Raji (cell line): ENCODE measurements around the gene TM2D3.

Experiments used
- POLR2A ChIP-seq: IDR thresholded peaks from 2 replicates; pipeline ENCODE4 v1.6.1; 2011; ENCODE audit warnings: low read depth, low read length, control low read depth; ENCODE audit not compliant: insufficient read depth

Gene TM2D3

GRCh38 chr15:101664303-101664913, 12.2 kb upstream of the TM2D3 start:
- TF ChIP-seq POLR2A: no peak

DNA sequence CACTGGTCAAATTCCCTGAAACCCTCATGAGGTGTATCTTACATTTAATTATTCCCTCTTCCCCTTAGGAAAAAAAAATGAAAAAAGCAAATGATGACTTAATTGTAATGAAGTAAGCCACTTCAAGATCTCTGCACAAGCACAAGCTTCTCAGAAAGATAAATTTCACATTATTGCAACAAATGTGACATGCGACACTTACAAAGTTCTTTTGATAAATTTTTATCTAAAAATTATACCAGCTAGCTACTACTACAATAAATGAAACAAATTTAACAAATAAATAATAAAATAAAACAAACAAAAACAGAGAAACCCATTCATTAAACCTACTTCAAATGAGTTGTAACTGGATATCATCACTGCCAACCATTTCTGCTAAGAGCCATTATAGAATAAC, 10.0 kb upstream of the TM2D3 start:
- TF ChIP-seq POLR2A: no peak

DNA sequence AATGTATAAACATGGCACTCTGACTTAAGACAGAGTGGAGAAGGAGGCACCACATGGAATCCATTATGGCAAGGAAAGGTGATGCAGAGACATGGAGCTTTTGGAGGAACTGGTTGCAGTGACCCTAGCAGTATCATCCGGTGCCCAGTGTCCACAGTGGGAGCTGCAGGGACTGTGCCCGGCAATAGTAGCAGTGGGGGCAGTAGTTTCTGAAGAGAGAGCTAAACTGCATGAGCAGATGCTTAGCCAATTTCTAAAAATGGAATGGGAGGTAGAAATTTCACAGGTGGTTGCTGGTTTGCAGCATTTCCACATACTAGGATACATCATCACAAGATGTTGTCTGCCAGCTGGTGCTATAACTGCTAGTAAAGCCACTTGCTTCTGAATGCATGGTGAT, 7.8 kb upstream of the TM2D3 start:
- no peak for TF ChIP-seq POLR2A

- no peak for TF ChIP-seq POLR2A
Measured at GRCh38 chr15:101657968-101658784, 6.0 kb upstream of the TM2D3 start.

DNA sequence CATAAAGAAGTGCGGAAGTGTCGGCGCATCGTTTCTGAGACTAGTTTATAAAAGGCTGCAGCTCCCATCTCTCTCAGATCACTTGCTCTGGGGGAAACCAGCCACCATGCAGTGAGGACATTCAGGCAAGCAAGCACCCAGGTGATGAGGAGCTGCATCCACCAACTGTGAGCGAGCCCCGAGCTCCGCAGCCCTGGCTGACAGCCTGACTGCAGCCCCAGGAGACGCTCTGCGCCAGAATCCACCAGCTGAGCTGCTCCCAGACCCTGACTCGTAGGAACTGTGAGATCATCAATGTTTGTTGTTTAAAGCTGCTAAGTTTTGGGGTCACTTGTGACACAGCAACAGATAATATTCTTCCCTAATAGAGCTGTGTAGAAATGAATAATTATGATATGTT, 5.0 kb upstream of the TM2D3 start:
- no peak for TF ChIP-seq POLR2A

DNA sequence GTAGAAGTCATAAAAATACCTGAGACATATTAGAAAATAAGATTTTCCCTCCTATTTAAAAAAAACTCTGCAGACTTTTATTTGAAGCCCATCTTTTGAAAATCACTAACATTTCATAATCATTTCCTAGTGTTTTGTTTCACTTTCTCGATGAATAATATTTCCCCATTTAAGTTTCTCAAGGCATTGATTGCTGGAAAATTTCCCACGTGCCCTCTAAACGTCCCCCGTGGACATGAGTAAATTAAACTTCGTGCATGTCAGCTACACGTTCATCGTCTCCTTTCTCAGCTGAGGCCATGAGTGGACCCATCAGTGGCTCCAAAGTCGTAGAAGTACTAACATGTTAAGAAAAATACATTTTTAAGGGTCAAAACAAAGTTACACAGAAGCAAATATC, 2.0 kb upstream of the TM2D3 start:
- no peak for TF ChIP-seq POLR2A

- no peak for TF ChIP-seq POLR2A
Measured at GRCh38 chr15:101652786-101653430, 727 bp upstream of the TM2D3 start.

- TF ChIP-seq POLR2A: no peak
Measured at GRCh38 chr15:101651554-101652097, 555 bp downstream of the TM2D3 start.

- no peak for TF ChIP-seq POLR2A
Measured at GRCh38 chr15:101650145-101650544, 2.0 kb downstream of the TM2D3 start.

- no peak for TF ChIP-seq POLR2A
Measured at GRCh38 chr15:101648356-101648755, 3.8 kb downstream of the TM2D3 start.

DNA sequence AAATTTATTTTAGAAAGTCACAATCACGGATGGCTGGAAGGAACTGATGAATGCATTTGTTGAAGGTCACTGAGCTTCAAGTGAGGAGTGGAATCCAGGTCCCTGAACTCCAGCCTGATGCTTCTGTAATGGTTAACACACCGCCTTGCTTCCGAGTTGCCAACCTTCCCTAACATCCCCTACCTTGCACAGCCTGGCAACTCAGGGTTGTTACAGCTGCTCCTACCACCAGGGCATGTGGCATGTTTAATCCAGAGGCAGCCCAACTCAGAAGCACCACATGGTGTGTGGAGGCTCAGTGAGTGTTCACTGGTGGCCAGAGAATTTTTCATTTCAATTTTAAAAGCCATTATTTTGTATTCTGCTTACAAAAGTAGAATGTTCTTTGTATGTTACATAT, 4.9 kb downstream of the TM2D3 start:
- no peak for TF ChIP-seq POLR2A

DNA sequence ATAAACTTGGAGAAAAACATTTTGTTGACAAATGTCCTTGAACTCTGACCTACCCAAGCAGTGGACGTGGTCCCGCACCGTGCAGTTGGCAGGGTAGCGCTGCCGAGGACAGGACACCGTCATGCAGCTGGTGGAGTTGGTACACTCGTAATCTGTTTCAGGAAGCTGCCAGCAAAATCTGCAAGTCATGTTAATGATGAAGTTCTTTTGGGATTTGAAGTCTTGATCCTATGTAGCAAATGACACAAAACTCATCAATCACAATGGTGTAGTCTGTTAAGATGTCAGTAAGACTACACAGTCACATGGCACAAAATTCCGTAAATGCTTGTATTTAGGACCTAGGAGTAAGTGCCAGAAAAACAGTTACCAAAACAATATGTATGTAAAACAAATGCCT, 5.5 kb downstream of the TM2D3 start:
- no peak for TF ChIP-seq POLR2A

DNA sequence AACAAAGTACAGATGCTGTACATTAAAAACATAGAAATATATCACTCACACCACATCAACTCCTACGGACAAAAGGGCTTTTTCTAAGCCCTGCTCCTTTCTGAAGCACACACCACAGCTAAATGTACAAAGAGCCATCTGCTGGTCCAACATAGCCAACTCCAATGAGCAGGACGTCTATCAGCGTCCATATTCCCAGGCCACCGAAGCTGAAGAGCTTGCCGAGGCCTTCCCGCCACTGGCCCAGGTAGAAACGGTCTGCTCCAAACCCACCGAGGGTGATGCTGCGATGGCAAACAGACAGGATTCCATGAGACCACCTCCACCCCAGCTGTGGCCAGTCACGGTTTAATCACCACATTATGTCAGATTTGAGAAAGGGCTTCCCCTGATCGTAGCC, 9.8 kb downstream of the TM2D3 start:
- TF ChIP-seq POLR2A: no peak

- TF ChIP-seq POLR2A: no peak
Measured at GRCh38 chr15:101641894-101642293, 10.3 kb downstream of the TM2D3 start.

DNA sequence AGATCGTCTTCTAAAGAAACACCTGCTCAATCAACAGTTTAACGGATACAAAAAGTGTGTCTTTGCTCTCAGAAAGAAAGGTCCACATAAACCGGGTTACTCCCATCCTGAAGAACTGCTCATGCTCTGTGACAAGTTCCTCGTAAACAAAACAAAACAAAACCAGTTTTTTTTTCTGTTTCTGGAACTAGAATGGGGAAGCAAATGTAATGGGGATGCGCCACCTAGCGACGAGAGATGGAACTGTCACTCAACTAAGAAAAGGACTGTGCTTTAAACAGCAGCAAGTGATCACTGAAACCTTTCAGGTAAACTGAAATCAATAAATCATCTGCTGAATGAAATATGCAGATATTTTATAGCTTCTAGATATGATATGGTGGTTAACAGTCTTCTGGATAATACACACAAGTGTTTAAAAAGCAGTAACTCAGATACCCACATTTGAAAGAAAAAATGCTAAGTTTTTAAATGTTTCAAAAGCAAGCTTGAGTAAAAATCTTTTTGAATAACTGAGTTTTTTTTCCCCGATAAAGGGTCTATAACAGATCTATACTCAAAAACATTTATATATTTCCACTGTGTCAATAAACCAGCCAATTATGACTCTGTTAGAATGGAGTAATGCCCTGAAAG, 10.9 kb downstream of the TM2D3 start:
- no peak for TF ChIP-seq POLR2A
